NCI-H187 (cell line): ENCODE measurements around the gene WHRN.

Source experiments
- DNase-seq, 2 experiments: peaks; one replicate each; lab custom pipeline; 2025; lab: John Stamatoyannopoulos, UW

Gene WHRN

DNA sequence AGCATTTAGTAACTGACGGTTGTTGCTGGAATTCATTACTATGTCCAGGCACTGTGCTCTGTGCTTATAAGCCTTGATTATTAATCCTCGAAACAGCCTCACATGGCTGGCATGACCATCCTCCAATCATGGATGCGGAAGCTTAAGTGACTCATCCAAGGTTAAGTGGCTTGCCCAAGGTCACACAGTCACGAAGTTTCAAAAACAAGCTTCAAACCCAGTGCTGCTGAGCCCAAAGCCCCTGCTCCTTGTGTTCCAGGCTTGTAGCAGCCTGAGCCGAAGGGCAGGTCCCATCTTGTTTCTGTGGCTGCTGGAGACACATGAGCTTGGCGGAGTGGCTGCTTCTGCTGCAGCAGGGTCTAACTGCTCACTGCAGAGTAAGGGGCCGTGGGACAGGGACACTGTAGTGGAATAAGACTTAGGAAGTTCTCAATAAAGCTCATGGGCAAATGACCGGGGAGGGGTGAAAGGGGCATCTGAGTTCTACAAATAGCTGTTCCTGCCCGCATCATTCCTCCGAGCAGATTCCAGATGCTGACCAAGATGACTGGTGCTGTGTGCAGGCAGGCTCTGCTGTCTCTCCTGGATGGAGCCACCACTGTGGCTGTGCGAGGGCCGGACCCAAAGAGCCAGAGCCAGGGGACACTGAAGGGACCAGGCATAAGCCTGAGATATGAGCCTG lies 32.4 kb downstream of the WHRN start:
- DNase-seq: no peak

DNA sequence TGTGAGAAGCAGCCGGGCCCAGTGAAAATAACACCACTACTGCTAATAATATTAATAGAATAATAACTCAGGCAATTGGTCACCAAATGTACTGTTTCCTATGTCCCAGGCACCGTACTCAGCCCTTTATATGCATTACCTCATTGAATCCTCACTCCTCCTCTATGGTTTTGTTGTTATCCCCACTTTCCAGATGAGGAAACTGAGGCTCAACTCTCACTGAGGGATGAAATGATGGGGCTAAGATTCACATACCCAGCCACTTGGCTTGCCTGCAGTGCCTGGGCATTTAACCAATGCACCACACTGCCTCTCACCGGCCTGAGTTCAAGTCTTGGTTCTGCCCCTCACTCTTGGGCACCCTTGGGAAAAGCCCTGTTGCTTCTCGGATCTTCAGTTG lies 34.1 kb downstream of the WHRN start:
- DNase-seq: no peak

DNA sequence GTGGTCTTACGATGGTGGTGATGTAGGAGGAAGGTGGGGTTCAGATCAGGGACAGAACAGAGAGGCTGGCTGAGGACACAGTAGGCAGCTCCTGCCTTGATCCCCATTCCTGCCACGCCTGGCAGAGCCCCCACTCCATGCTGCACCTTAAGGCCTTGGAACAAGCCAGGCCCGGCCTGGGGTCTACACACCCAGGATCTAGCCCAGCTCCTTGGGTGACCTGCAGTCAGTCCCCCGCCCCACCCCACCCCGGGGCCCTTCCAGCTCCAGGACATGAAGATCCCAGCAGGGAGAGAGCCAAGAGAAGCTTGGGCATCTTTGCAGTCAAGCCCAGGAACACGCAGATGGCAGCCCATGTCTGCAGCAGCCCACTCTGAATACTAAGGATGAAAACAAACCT lies 34.7 kb downstream of the WHRN start:
- DNase-seq: no peak

- DNase-seq: no peak
These were observed 35.2 kb downstream of the WHRN start for GRCh38 chr9:114470121-114470520.

GRCh38 chr9:114469091-114469853 lies 36.0 kb downstream of the WHRN start:
- no peak for DNase-seq

GRCh38 chr9:114467910-114468309 lies 37.4 kb downstream of the WHRN start:
- no peak for DNase-seq

- DNase-seq: no peak
These were observed 38.0 kb downstream of the WHRN start for GRCh38 chr9:114467226-114467750.

DNA sequence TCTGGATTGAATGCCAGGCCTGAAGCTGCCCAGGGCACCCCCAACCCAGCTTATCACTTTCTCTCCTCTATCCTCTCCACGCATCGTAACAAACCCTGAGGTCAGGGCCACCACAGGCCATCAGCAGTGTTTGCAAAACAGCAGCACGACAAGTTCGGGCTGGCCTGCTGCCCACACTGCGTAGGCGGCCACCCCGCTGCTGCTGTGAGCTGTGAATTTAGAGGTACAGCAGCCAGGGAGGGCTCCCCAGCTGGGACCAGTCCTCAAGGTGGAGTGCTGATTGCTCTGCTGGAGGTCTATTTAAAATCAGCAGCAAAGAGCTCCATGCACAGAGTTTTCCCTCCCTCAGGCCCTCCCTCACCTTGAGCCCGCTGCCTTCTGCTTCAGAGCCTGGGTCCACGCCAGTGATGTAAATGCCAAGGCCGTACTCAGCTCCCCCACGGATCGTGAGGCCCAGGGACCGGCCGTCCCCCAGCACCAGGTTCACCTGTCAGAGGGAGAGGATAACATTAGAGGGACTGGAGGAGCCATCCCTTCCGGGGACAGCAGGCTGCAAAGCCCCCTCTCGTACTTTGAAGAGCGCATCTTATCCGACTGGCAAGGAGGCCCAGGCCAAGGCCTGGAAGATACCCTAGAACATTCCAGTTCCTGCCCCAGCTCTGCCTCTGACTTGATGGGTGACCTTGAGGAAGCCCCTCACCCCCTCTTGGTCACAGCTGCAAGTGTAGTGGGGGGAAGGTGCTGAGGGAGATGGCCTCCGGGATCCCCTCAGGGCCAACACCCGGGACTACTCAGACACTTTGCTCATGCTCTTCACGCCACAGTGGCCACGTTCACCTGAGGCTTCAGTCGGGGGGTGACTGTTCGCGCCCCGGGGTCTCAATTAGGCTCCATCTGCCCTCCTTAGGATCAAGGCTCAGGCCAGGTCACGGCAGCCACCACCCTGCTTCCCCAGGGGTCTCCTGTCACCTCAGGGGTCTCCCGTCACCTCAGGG lies 39.1 kb downstream of the WHRN start:
- no peak for DNase-seq

- no peak for DNase-seq
These were observed 39.9 kb downstream of the WHRN start for GRCh38 chr9:114465417-114465816.

DNA sequence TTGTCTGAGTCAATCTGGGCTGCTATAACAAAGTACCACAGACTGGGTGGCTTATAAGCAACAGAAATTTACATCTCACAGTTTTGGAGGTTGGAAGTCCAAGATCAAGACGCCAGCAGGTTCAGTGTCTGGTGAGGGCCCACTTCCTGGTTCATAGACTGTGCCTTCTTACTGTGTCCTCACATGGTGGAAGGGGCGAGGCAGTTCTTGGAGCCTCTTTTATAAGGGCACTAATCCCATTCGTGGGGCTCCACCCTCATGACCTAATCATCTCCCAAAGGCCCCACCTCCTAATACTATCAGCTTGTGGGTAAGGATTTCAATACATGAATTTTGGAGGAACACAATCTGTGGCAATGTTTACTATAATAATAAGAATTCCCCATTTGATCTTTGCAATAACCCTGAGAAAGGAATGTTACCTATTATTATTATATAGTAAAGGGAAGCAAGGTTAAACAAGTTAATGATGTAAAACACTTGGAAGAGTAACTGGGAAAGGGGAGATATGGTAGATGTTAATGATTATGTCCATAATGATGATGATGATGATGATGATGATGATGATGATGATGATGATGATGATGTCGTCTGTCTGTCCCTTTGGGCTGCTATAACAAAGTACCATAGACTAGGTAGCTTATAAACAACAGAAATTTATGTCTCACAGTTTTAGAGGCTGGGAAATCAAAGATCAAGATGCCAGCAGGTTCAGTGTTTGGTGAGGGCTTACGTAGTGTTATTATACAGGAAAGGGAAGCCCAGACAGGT lies 40.8 kb downstream of the WHRN start:
- no peak for DNase-seq

DNA sequence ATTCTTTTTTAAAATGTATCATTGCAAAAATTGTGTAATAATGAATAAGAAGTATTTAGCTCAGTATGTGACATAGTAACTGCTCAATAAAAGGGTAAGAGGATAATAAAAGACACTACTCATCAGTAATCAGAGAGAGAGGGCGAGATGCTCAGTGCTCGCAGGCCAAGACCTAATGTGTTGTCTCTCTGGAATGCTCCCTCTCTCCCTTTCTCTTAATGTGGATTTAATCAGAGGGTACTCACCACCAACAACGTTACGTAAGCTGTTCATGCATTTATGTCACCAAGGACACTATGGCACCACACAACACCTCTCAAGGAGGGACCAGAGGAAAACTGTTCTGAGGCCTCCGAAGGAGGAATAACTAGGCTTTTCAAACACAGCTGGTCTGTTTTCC lies 42.5 kb downstream of the WHRN start:
- no peak for DNase-seq

DNA sequence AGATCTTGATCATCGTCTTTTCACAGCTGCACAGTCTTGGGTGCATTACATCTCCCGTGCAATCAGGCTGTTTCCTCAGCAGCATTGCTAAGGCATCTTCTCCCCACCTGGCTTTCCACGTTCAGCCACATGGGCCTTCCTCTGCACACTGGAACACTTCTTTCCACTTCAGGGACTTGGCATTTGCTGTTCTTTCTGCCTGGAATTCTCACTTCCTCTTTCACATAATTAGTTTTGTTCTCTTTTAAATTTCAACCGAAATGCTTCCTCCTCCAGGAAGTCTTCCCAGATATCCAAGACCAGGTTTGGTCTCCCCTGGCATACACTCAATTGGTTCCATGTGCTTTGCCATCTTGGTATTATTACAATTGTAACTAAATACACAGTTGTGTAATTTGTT lies 43.8 kb downstream of the WHRN start:
- DNase-seq: no peak

- DNase-seq: no peak
These were observed 44.6 kb downstream of the WHRN start for GRCh38 chr9:114460513-114461199.

DNA sequence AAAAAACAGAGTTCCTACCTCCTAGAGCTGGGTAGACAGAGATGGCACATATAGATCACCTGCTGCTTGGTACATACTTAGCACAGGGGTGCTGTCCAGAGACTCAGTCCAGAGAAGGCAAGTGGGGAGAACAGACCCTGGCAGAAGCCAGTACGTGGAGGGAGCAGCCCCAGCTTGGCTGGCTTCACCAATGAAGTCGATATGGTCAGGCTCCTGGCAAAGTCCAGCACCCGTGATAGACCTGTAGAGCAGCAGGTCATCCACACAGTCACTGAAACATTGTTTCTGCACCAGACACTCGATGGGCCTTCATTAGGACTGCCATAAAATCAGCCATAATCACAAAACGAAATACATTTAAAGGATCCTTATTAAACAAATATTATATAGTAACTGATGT lies 45.8 kb downstream of the WHRN start:
- DNase-seq: no peak

DNA sequence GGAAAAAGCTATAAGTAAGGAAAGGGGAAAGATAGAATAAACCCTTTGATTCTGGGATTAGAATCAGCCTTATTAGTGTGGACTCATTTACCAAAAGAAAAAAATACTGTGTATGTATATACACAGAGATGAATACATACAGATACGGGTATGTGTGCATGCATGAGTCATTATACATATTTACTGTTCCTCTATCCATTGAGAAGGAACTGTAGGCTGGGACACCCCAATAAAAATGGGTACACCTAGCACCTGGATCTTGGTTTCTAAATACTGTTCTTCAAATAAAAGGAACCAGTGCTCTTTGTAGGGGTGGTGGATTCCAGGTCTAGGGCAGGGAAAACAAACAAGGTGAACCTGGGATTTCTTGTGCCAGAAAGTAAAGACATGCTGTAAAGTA lies 48.3 kb downstream of the WHRN start:
- no peak for DNase-seq

GRCh38 chr9:114454652-114455051 lies 50.6 kb downstream of the WHRN start:
- DNase-seq: no peak

- peak in 1 of 2 experiments; percentile 24 for DNase-seq
These were observed 52.8 kb downstream of the WHRN start for GRCh38 chr9:114452219-114453165.

GRCh38 chr9:114451707-114452031 lies 53.6 kb downstream of the WHRN start:
- no peak for DNase-seq

DNA sequence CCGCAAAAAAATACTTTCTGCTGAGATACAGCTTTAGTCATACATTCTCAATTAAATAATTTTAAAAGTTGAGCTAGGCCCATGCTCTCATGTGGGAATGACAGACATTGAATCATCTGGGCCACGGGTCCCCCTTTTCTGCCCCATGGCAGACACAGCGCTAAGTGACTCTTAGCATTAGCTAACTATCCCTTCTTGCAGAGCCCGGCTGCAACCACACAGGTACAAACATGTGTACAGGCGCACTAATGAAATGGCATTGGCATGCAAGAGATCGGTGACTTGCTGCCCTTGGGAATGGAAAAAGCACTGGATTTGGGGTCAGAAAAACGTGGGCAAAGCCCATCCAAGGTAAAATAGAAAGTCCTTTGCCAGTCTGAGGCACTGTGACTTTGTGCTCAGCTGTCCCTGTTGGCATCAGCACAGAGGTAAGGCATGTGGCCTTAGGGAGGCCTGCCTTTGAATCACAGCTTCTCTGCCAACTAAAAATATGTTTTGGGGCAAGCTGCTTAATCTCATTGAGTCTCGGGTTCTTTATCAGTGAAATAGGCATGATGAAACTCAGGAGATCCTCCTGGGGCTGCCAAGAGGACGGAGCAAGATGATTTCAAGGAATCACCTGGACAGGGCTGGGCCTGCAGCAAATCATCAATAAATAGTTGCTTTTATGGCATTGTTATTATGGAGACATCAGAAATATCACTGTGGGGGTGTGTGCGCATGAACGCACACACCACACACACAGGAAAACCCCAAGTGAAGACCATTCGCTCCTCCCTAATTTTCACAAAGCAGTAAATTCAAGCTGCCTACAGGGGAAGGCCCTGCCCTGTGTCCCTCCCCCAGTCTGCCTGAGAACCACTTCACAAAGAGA lies 54.2 kb downstream of the WHRN start:
- DNase-seq: no peak
